Activated B cell treated with CpG ODN at 0.5 μM for 24 hours (primary cell): ENCODE data around the gene C2orf69. TPM values are rescaled to one million over a fixed set of nuclear protein-coding genes. Genes with fewer than 3 reads are reported as not detected.

ENCODE experiments used
- ATAC-seq: fragments of 200-7000 bp; cut with Tn5 transposase; one replicate; pipeline ENCODE4 v1.10.0; 2021; ENCODE audit warnings: low read depth, mild to moderate bottlenecking, moderate library complexity
- CTCF ChIA-PET: fragments of 350-600 bp; sonication (Branson Sonifier 250); formaldehyde crosslinking; loops from one replicate; lab custom pipeline; 2021; ENCODE audit warnings: antibody characterized with exemption; lab: Charles Lee
- POLR2A ChIA-PET: fragments of 350-600 bp; sonication (Branson Sonifier 250); formaldehyde crosslinking; loops from one replicate; lab custom pipeline; 2021; ENCODE audit warnings: antibody characterized with exemption; lab: Charles Lee
- DNase-seq: peaks from one replicate; pipeline ENCODE4 v3.0.0; 2022
- H3K27ac Mint-ChIP-seq: one replicate; pipeline ENCODE4 v1.8.0; 2020; ENCODE audit warnings: mixed read lengths
- H3K27me3 Mint-ChIP-seq: one replicate; pipeline ENCODE4 v1.8.0; 2021; ENCODE audit warnings: mixed read lengths
- H3K36me3 Mint-ChIP-seq: one replicate; pipeline ENCODE4 v1.8.0; 2021; ENCODE audit warnings: low read depth, mixed read lengths
- H3K4me1 Mint-ChIP-seq: one replicate; pipeline ENCODE4 v1.8.0; 2021; ENCODE audit warnings: mixed read lengths
- H3K4me3 Mint-ChIP-seq: one replicate; pipeline ENCODE4 v1.8.0; 2020; ENCODE audit warnings: mild to moderate bottlenecking, mixed read lengths
- H3K9me3 Mint-ChIP-seq: one replicate; pipeline ENCODE4 v1.8.0; 2020; ENCODE audit warnings: mixed read lengths
- intact Hi-C: fragments of 100-400 bp; cut with micrococcal nuclease; formaldehyde crosslinking; loops from one replicate; pipeline ENCODE4 v1.15.1; 2024
- total RNA-seq: library from RNA; stranded (reverse); gene quantifications from 2 replicates; pipeline ENCODE4 v1.2.3, GENCODE V29; 2022
- TF ChIP-seq, protein P1 (sequence below): fragments of 200-600 bp; IDR thresholded peaks from one replicate; pipeline ENCODE4 v1.8.0; 2022; ENCODE audit warnings: antibody characterized with exemption, mild to moderate bottlenecking

C2orf69 gene
- total RNA-seq, 1 donor from 2014 or later, result 12.6 TPM

DNA sequence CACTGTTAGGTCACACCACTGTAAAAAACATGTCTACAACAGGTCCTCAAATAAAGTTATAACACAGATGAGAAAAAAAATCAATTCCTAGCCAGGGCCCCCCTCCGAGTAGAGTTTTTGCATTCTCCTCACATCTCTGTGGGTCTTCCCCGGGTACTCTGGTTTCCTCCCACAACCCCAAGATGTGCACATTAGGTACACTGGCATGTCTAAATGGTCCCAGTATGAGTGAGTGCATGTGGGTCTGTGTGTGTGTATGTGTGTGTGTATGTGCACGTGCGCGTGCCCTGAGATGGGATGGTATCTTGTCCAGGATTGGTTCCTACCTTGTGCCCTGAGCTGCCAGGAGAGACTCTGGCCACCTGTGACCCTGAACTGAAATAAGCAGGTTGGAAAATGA, 39.3 kb downstream of the C2orf69 start:
- peaks cover 32% of the 10 kb centered on the region for H3K4me1 Mint-ChIP-seq
- intact Hi-C loops, result loop anchor here (10.0 kb wide), 2 partner anchors 864 to 1124 kb away; partner anchors contain the start of genes BZW1, HYCC2 and NDUFB3
- DNase-seq, result no peak
- H3K27me3 Mint-ChIP-seq, result no peaks in the 10 kb centered on the region
- no peak overlapping the region for H3K27ac Mint-ChIP-seq
- no peak overlapping the region for H3K4me3 Mint-ChIP-seq
- H3K36me3 Mint-ChIP-seq, result peaks cover 42% of the 10 kb centered on the region
- POLR2A ChIA-PET, result no interaction called here
- TF ChIP-seq, protein P1, sequence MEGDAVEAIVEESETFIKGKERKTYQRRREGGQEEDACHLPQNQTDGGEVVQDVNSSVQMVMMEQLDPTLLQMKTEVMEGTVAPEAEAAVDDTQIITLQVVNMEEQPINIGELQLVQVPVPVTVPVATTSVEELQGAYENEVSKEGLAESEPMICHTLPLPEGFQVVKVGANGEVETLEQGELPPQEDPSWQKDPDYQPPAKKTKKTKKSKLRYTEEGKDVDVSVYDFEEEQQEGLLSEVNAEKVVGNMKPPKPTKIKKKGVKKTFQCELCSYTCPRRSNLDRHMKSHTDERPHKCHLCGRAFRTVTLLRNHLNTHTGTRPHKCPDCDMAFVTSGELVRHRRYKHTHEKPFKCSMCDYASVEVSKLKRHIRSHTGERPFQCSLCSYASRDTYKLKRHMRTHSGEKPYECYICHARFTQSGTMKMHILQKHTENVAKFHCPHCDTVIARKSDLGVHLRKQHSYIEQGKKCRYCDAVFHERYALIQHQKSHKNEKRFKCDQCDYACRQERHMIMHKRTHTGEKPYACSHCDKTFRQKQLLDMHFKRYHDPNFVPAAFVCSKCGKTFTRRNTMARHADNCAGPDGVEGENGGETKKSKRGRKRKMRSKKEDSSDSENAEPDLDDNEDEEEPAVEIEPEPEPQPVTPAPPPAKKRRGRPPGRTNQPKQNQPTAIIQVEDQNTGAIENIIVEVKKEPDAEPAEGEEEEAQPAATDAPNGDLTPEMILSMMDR, result no peak
- H3K9me3 Mint-ChIP-seq, result no peaks in the 10 kb centered on the region
- ATAC-seq, result no peak
- CTCF ChIA-PET, result no interaction called here

DNA sequence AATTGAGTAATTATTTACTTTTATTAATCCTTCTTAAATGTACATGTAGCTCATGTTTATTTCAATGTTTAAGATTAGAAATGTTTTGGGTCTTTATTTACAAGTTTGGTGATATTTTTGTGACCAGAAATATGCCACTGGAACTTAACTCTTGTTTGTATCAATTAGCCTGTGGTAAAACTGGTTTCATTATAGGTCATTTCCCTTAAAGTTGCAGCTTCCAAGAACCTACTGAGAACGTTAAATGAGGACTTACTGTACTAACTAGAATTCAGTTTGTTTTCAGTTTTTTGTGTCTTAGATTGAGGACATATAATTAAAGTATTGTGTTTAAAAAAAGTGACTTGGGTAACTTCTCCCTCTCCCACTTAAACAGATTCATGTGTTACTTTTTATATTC, 39.9 kb downstream of the C2orf69 start:
- POLR2A ChIA-PET, result no interaction called here
- TF ChIP-seq, protein P1, result no peak

DNA sequence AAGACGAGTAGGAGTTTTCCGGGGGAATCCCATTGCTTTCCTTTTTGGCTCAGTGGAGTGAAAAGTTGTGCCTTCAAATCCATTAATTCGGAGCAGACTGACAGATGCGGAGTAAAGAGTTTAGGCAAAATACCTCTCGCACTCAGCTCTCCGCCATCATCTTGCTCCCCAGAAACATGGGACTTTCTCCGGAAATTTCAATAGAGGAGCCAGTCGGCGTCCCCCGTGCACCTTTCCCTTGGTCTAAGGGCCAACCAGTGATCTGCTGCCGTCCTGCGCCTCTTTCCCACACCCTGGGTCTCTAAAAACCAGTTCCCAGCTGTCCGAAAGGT, 43.9 kb downstream of the C2orf69 start:
- H3K4me3 Mint-ChIP-seq, result peak overlapping the region; percentile 99
- peak overlapping the region; percentile 91 for H3K27ac Mint-ChIP-seq
- no peaks in the 10 kb centered on the region for H3K27me3 Mint-ChIP-seq
- DNase-seq, result no peak
- H3K36me3 Mint-ChIP-seq, result peaks cover 46% of the 10 kb centered on the region
- peak; percentile 29 for ATAC-seq
- TF ChIP-seq, protein P1, result no peak
- peaks cover 51% of the 10 kb centered on the region for H3K4me1 Mint-ChIP-seq
- intact Hi-C loops, result loop anchor here (1.0 to 10.0 kb wide), 7 partner anchors 44 to 1496 kb away; partner anchors contain the start of genes BZW1, C2orf69, FTCDNL1 and HYCC2
- H3K9me3 Mint-ChIP-seq, result no peaks in the 10 kb centered on the region
- ChIA-PET POLR2A (interaction anchor here (1.5 kb wide), 1 partner anchor 555 kb away, joined by 6 read pairs; the partner anchor contains the start of gene KCTD18), CTCF (no interaction called here)

More for the DNA sequence above, 39.9 kb downstream of the C2orf69 start:
- Mint-ChIP-seq H3K9me3 (no peaks in the 10 kb centered on the region), H3K36me3 (peaks cover 42% of the 10 kb centered on the region), H3K4me1 (peaks cover 32% of the 10 kb centered on the region), H3K27me3 (no peaks in the 10 kb centered on the region), H3K27ac (no peak overlapping the region), H3K4me3 (no peak overlapping the region)
- ATAC-seq (no peak), DNase-seq (no peak)
- CTCF ChIA-PET, result no interaction called here
- intact Hi-C loops, result loop anchor here (10.0 kb wide), 2 partner anchors 864 to 1124 kb away; partner anchors contain the start of genes BZW1, HYCC2 and NDUFB3

DNA sequence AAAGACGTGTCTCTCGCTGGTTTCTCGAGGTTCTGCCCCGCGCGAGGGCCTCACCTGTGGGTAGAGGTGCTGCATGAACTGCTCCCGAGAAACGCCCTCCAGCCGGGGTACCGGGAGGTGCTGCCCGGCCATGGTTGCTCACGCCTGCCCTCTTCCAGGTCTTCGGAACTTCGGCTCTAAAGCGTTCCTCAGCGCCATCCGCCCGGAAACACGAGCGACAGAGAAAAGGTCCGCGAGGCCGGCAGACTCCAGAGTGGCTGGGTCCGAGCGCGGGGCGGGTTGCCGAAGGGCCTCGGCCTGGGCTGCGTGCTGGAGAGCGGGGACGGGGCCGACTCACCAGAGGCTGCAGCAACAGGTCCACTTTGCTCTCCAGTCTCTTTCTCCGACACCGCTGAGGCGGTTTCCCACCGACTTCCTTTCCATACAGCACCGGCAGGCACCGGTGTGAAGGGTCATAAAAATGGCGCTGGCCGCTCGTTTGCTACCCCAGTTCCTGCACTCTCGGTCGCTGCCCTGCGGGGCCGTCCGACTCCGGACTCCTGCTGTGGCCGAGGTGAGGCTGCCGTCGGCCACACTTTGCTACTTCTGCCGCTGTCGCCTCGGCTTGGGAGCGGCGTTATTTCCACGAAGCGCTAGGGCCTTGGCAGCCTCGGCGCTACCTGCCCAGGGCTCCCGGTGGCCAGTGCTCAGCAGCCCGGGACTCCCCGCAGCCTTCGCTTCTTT, 44.4 kb downstream of the C2orf69 start, which contains the start of the genes MAIP1 and TYW5:
MAIP1 (plus strand) TSS at position 244 of the 723 bp plus-strand sequence; CDS start at position 461, 217 bp downstream.
TYW5 (minus strand) TSS at position 153 of the 723 bp plus-strand sequence; CDS start at position 132, 21 bp downstream.
- Mint-ChIP-seq H3K4me3 (peak within 1 kb of the TSS; percentile 99), H3K36me3 (peaks cover 44% of the 10 kb centered on the region), H3K9me3 (no peaks in the 10 kb centered on the region), H3K4me1 (peaks cover 49% of the 10 kb centered on the region), H3K27me3 (no peaks in the 10 kb centered on the region), H3K27ac (peak within 1 kb of the TSS; percentile 91)
- ATAC-seq, result peak; percentile 87
- TF ChIP-seq, protein P1, result no peak
- DNase-seq, result peak; percentile 75
- intact Hi-C loops, result loop anchor here (1.0 to 10.0 kb wide), 7 partner anchors 44 to 1496 kb away; partner anchors contain the start of genes BZW1, C2orf69, FTCDNL1 and HYCC2
- ChIA-PET POLR2A (interaction anchor here (1.5 kb wide), 1 partner anchor 554 kb away, joined by 6 read pairs; the partner anchor contains the start of gene KCTD18), CTCF (no interaction called here)

DNA sequence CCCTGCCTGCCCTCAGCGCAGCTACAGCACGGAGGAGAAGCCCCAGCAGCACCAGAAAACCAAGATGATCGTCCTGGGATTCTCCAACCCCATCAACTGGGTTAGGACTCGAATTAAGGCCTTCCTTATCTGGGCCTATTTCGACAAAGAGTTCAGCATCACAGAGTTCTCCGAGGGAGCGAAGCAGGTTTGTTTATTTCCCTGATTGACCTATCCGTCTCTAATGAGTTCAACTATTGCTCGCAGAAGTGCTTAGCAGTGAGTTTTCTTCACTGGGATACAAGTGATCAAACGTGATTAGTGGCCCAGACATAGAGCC, 44.9 kb downstream of the C2orf69 start:
- intact Hi-C loops, result loop anchor here (5.0 to 10.0 kb wide), 3 partner anchors 859 to 1119 kb away; partner anchors contain the start of genes BZW1, HYCC2, NDUFB3 and NIF3L1
- ChIA-PET POLR2A (no interaction called here), CTCF (no interaction called here)
- Mint-ChIP-seq H3K4me1 (peaks cover 48% of the 10 kb centered on the region), H3K27ac (peak overlapping the region; percentile 91), H3K36me3 (peaks cover 46% of the 10 kb centered on the region), H3K9me3 (no peaks in the 10 kb centered on the region), H3K27me3 (no peaks in the 10 kb centered on the region), H3K4me3 (peak overlapping the region; percentile 99)
- TF ChIP-seq, protein P1, result no peak
- DNase-seq (no peak), ATAC-seq (no peak)
